Suprapubic skin (tissue), 4 donors: ENCODE results near the gene MPV17L. TPM values are rescaled to one million over a fixed set of nuclear protein-coding genes. Genes with fewer than 3 reads are reported as not detected.

ENCODE experiments used
- DNase-seq, 2 donors: peaks; one replicate each; pipeline ENCODE4 v3.0.0-alpha.2; 2019; ENCODE audit warnings: low spot score in 2 of 2
- H3K27ac ChIP-seq: fragments of 200-600 bp; sonication (generic); one replicate; pipeline ENCODE4 v1.5.1; 2019
- H3K27me3 ChIP-seq: fragments of 200-600 bp; sonication (generic); one replicate; pipeline ENCODE4 v1.5.1; 2019
- H3K36me3 ChIP-seq: fragments of 200-600 bp; sonication (generic); one replicate; pipeline ENCODE4 v1.5.1; 2019
- H3K4me1 ChIP-seq: fragments of 200-600 bp; sonication (generic); one replicate; pipeline ENCODE4 v1.5.1; 2019
- H3K4me3 ChIP-seq: fragments of 200-600 bp; sonication (generic); one replicate; pipeline ENCODE4 v1.5.1; 2019; ENCODE audit warnings: mild to moderate bottlenecking
- H3K9me3 ChIP-seq: fragments of 200-600 bp; sonication (generic); one replicate; pipeline ENCODE4 v1.5.1; 2019
- CTCF ChIP-seq, 2 donors: fragments of 200-600 bp in 1 of 2; fragments of 450-650 bp in 1 of 2; sonication (generic) in 1 of 2; IDR thresholded peaks; one replicate each; pipeline ENCODE4 v1.5.1; 2016 to 2019; ENCODE audit warnings: antibody characterized with exemption in 2 of 2, mild to moderate bottlenecking in 1 of 2, moderate library complexity in 1 of 2
- EP300 ChIP-seq: sonication (generic); formaldehyde crosslinking; IDR thresholded peaks from one replicate; pipeline ENCODE4 v1.6.1; 2017; ENCODE audit warnings: antibody characterized with exemption
- POLR2A ChIP-seq, 2 donors: fragments of 450-650 bp; IDR thresholded peaks; one replicate each; pipeline ENCODE4 v1.6.1; 2017; ENCODE audit warnings: antibody characterized with exemption in 2 of 2, mild to moderate bottlenecking in 2 of 2, moderate library complexity in 2 of 2
- POLR2AphosphoS5 ChIP-seq, 3 donors: sonication (generic); formaldehyde crosslinking; IDR thresholded peaks; one replicate each; pipeline ENCODE4 v1.6.1; 2017; ENCODE audit warnings: antibody characterized with exemption in 3 of 3
- WGBS: methylation state at CpG from one replicate; pipeline ENCODE4 v1.1.5; 2018; 5-methylcytosine and 5-hydroxymethylcytosine counted together
- total RNA-seq, 4 donors: library from RNA; depleted of rRNA; stranded (reverse); fragments of >200 nt; gene quantifications; one replicate each; pipeline ENCODE4 v1.1.0, GENCODE V29; 2016

Gene MPV17L
- total RNA-seq, 4 donors from 2014 or later: 3.9 to 15.8 (median 11.0) TPM

DNA sequence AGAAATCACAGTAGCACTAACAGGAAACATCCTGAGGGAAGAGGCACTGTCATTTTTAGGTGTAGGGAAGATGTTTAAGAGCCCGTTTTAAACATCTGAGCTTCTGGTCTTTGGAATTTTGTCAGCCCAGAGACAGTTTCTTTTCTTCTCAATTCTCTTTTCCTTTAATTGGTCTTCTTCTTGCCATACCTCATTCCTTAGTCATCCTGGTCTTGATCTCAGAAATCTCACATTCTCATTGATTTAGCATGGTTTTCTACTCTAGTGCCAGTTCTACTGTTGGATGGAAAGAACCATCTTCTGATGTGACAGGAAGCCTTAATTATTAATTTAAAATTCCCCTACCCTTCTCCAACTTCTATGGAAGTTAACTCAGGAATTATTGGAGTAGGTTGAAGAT is 64.2 kb downstream of the MPV17L start:
- DNase-seq: no peak
- TF ChIP-seq POLR2AphosphoS5 (IDR thresholded peaks at IDR 0.05) (no peak), POLR2A (IDR thresholded peaks at IDR 0.05) (no peak), EP300 (no peak), CTCF (IDR thresholded peaks at IDR 0.05) (no peak)
- Histone ChIP-seq H3K4me1 (no peaks in the 10 kb centered on the region), H3K4me3 (no peak overlapping the region), H3K36me3 (no peaks in the 10 kb centered on the region), H3K27me3 (no peaks in the 10 kb centered on the region), H3K9me3 (no peaks in the 10 kb centered on the region), H3K27ac (no peak overlapping the region)
- WGBS: 84% methylated on average over 1 of the region's 1 CpG

DNA sequence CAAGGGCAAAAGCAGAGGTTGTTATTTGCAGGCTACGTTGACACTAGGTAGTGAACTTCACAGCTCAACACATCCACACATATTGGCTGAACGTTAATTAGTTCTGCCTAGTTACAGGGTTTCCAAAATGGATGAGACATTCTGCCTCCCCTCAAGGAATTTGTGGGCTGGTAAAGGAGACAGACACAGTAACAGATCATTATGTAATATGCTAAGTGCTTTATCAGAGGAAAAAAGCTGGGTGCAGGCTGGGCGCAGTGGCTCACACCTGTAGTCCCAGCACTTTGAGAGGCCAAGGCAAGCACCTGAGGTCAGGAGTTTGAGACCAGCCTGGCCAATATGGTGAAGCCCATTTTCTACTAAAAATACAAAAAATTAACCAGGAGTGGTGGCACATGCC is 65.0 kb downstream of the MPV17L start:
- 75% methylated on average over 3 of the region's 3 CpGs for WGBS
- no peaks in the 10 kb centered on the region for H3K36me3 ChIP-seq
- H3K27me3 ChIP-seq: no peaks in the 10 kb centered on the region
- no peak for TF ChIP-seq POLR2AphosphoS5 (IDR thresholded peaks at IDR 0.05)
- no peak for TF ChIP-seq EP300
- TF ChIP-seq CTCF (IDR thresholded peaks at IDR 0.05): no peak
- TF ChIP-seq POLR2A (IDR thresholded peaks at IDR 0.05): no peak
- H3K4me1 ChIP-seq: no peaks in the 10 kb centered on the region
- DNase-seq: no peak
- H3K27ac ChIP-seq: no peak overlapping the region
- no peak overlapping the region for H3K4me3 ChIP-seq
- H3K9me3 ChIP-seq: no peaks in the 10 kb centered on the region

- WGBS: 81% methylated on average over 6 of the region's 6 CpGs
- no peak for DNase-seq
- no peak for TF ChIP-seq POLR2A (IDR thresholded peaks at IDR 0.05)
- no peak for TF ChIP-seq CTCF (IDR thresholded peaks at IDR 0.05)
- TF ChIP-seq POLR2AphosphoS5 (IDR thresholded peaks at IDR 0.05): no peak
- TF ChIP-seq EP300: no peak
These were observed 65.8 kb downstream of the MPV17L start for GRCh38 chr16:15461376-15461775.

More at GRCh38 chr16:15461376-15461775, 65.8 kb downstream of the MPV17L start:
- Histone ChIP-seq H3K36me3 (no peaks in the 10 kb centered on the region), H3K4me3 (no peak overlapping the region), H3K27ac (no peak overlapping the region), H3K4me1 (no peaks in the 10 kb centered on the region), H3K27me3 (no peaks in the 10 kb centered on the region), H3K9me3 (no peaks in the 10 kb centered on the region)

Other genes with a start within 250 kb of the MPV17L start
- 10 to 100 TPM in 1 of 4 donors, 1 to 10 TPM in 2, not detected in 1; 2.6 to 21.6 (median 8.5) TPM for gene NPIPA5, start 17.5 kb upstream of the MPV17L start, total RNA-seq
- 10 to 100 TPM in 3 of 4 donors, 1 to 10 TPM in 1; 5.5 to 31.4 (median 17.9) TPM for gene BMERB1, start 38.8 kb downstream of the MPV17L start, total RNA-seq
- gene MARF1, start 247.4 kb downstream of the MPV17L start, total RNA-seq: 100 to 1,000 TPM in 1 of 4 donors, 10 to 100 TPM in 3; 36.2 to 117 (median 44.2) TPM